ENCODE results near the gene OBI1. TPM values are rescaled to one million over a fixed set of nuclear protein-coding genes. Genes with fewer than 3 reads are reported as not detected.

The OBI1 gene
- total and polyA plus RNA-seq, 10 of the 15 experiments (the other 5 are each of a cell fraction or from before 2014, with no cell fraction given) = 15.5 to 34.2 (median 22.0) TPM

GRCh38 chr13:78655007-78655406 is 3.9 kb downstream of the OBI1 start:
- Histone ChIP-seq H3K27me3 (replicated peaks in 1 of 2; ENCODE audit: control insufficient read depth in 2 of 2, insufficient read depth in 2 of 2, low read length in 1 of 2) (no peaks in the 10 kb centered on the region), H3K36me3 (ENCODE audit: control insufficient read depth in 2 of 2, insufficient read depth in 2 of 2, low read length in 1 of 2) (no peaks in the 10 kb centered on the region), H4K20me1 (ENCODE audit: control insufficient read depth, insufficient read depth) (no peaks in the 10 kb centered on the region), H3K9ac (ENCODE audit: control insufficient read depth, insufficient read depth, low read length) (no peak overlapping the region), H3K27ac (ENCODE audit: control insufficient read depth, insufficient read depth) (no peak overlapping the region), H3K4me2 (ENCODE audit: control insufficient read depth, insufficient read depth) (no peak overlapping the region), H3K9me3 (replicated peaks; ENCODE audit: control insufficient read depth, insufficient read depth, low read length) (no peaks in the 10 kb centered on the region), H3K4me1 (ENCODE audit: control insufficient read depth, insufficient read depth, low read length) (no peaks in the 10 kb centered on the region), H3K79me2 (ENCODE audit: control insufficient read depth, insufficient read depth, low read length) (peaks cover 79% of the 10 kb centered on the region), H3K4me3 (no peak overlapping the region), H2AFZ (ENCODE audit: control insufficient read depth, low read depth, low read length) (no peak overlapping the region)
- TSS peak; percentile 7 for BruUV-seq (replicated peaks)
- ATAC-seq (no peak), FAIRE-seq (no peak), DNase-seq (ENCODE audit: low read depth, low spot score) (no peak)
- 94% methylated on average over 3 of the region's 3 CpGs for WGBS (ENCODE audit: insufficient coverage, insufficient replicate concordance, low lambda C conversion rate, missing lambda C conversion rate)
- ChIA-PET POLR2A (no interaction called here), SMC1A (ENCODE audit: uncharacterized antibody, unreplicated experiment) (no interaction called here), CTCF (no interaction called here), RAD21 (ENCODE audit: unreplicated experiment) (no interaction called here)
- intact Hi-C loops (cut with micrococcal nuclease; ENCODE audit: unreplicated experiment) (loop anchor here (10.0 kb wide), 1 partner anchor 400 kb away; no protein-coding TSS in a partner anchor), in situ Hi-C loops (cut with MboI) (no loop called here)
- TF ChIP-seq MXI1 (IDR thresholded peaks at IDR 0.05; ENCODE audit: low read depth, low read length) = no peak
- TF ChIP-seq WRNIP1 (IDR thresholded peaks at IDR 0.05; ENCODE audit: borderline replicate concordance, low read depth, low read length) = no peak
- TF ChIP-seq CUX1 (IDR thresholded peaks at IDR 0.05; ENCODE audit: insufficient replicate concordance, low read depth, low read length) = no peak
- TF ChIP-seq NFXL1 (IDR thresholded peaks at IDR 0.05; ENCODE audit: borderline replicate concordance) = no peak
- no peak for TF ChIP-seq RELA (IDR thresholded peaks at IDR 0.05; ENCODE audit: borderline replicate concordance, partially characterized antibody)
